DND-41 (cell line): ENCODE results near the gene CACNA2D3.

ENCODE experiments used
- CTCF ChIP-seq: IDR thresholded peaks from 2 replicates; pipeline ENCODE4 v1.5.1; 2012; ENCODE audit warnings: borderline replicate concordance, low read length, moderate library complexity, mild to moderate bottlenecking; ENCODE audit not compliant: poor library complexity, severe bottlenecking; ENCODE audit errors: extremely low read depth
- EZH2 ChIP-seq: IDR thresholded peaks from 3 replicates; pipeline ENCODE4 v1.6.1; 2012; ENCODE audit warnings: borderline replicate concordance, low read depth, mild to moderate bottlenecking, moderate library complexity, low read length, inconsistent platforms; ENCODE audit not compliant: severe bottlenecking

- TF ChIP-seq CTCF (no peak), EZH2 (no peak)
These were observed 723.2 kb downstream of the CACNA2D3 start for GRCh38 chr3:54845551-54845950.
